Non-pigmented ciliary epithelial cell (primary cell): ENCODE data around the gene MYBPH.

Experiments
- DNase-seq: peaks from one replicate; pipeline ENCODE4 v3.0.0-alpha.2; 2010; ENCODE audit warnings: low read depth

Gene MYBPH

DNA sequence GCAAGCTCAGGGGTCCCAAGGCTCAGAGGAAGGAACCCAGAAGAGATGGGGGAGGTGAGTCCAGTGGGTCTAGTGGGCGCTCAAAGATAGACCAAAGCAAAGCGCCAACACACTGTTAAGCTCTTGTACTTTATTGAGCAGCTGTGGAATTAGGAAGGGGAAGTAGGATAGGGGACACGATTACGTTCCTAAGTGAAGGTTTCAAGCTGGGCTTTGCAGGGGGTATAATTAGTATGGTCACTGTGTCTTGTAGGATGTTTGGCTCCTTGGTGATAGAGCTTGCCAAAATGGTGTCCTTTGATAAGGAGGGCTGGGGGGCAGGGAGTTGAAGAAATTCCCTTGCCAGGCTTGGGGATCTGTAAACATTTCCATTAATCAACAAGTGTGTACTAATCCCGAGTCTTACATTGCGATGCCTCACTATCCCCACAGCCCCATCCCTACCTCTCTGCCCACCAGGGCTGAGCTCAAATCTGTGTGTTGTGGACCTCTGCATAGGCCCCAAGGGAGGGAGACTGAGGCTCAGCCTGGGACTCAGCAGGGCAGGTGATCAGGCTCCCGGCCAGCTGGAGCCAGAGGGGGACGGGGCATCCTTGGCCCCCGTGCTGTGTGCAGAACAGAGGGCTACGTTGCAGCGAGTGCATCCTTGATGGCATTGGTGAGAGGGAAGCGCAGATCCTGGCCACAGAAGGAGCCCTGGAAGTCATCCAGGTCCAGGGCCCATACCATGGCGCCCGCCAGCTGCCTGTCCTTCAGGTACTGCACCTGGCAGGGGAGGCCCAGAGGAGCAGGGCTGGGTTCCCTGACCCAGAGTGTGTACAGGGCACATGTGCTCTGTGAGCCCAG is 3.4 kb upstream of the MYBPH start:
- DNase-seq = no peak

GRCh38 chr1:203178083-203178482 is 2.5 kb upstream of the MYBPH start:
- no peak for DNase-seq

- no peak for DNase-seq
These were observed 1.9 kb upstream of the MYBPH start for GRCh38 chr1:203177470-203178039.

GRCh38 chr1:203177036-203177405 is 1.4 kb upstream of the MYBPH start:
- DNase-seq = no peak

GRCh38 chr1:203176273-203177035 is 828 bp upstream of the MYBPH start:
- DNase-seq = no peak

- no peak for DNase-seq
These were observed 208 bp upstream of the MYBPH start for GRCh38 chr1:203175827-203176241.

GRCh38 chr1:203174324-203174985 is 1.2 kb downstream of the MYBPH start:
- no peak for DNase-seq

- DNase-seq = no peak
These were observed 2.1 kb downstream of the MYBPH start for GRCh38 chr1:203173566-203173965.

DNA sequence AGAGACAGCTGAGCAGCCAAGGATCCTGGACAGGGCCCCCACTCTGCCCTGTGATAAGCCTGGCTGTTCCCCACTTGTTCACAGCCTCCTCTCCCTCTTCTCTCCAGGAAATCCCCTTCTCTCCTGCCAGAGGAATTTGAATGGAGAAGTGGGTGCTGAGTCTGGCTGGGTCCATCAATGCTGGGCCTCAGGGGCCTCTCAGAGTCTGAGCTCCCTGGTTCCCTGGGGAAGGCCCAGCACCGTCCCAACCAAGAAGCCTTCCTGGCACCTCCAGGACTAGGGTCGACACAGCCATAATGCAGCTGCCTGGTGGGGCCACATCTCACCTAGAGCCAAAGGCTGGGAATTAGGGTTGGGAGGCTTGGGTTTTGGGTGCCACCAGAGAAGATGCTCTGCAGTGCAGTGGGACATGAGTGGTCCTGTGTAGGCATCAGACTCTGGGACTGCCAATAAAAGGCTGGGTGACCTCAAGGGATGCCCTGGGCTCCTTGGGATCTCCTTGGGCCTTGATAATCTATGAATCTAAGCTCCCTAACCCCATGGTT is 2.5 kb downstream of the MYBPH start:
- DNase-seq = no peak

DNA sequence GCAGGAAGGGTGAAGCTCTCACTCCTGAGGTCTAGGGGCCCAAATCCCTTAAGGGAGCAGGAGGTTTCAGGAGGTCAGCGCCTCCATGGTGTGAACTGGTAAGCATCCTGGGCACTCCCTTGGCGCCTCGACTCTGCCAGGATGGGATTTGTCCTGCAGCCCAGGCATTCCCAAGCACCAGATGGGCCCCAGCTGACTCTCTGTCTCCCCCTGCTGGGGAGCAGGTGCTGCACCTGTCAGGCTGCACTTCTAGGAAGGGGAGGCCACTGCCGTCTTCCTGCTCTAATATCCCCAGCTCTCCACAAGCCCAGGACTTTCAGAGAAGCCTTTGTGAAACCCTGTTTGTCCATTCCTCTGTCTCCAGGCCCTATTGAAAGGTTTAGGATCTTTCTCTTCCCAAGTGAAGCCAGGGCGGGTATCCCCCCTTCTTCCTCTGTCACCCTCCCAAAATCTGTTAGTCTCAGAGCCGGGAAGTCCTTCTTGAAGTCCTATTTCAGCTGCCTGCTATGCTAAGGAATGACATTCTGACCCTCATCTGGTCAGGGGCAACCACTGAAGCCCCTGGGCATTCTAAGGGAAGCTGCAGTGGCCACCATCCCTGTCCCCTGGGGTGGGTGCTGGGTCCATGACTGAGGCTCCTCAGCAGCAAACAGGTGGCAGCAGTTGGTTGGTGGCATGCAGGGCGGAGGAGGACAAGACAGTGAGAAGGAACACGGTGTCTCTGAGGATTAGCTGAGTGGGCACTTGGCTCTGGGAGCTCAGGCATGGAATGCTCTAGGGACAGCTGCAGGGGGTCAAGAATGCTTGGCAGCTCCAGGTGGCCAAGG is 3.2 kb downstream of the MYBPH start:
- no peak for DNase-seq

DNA sequence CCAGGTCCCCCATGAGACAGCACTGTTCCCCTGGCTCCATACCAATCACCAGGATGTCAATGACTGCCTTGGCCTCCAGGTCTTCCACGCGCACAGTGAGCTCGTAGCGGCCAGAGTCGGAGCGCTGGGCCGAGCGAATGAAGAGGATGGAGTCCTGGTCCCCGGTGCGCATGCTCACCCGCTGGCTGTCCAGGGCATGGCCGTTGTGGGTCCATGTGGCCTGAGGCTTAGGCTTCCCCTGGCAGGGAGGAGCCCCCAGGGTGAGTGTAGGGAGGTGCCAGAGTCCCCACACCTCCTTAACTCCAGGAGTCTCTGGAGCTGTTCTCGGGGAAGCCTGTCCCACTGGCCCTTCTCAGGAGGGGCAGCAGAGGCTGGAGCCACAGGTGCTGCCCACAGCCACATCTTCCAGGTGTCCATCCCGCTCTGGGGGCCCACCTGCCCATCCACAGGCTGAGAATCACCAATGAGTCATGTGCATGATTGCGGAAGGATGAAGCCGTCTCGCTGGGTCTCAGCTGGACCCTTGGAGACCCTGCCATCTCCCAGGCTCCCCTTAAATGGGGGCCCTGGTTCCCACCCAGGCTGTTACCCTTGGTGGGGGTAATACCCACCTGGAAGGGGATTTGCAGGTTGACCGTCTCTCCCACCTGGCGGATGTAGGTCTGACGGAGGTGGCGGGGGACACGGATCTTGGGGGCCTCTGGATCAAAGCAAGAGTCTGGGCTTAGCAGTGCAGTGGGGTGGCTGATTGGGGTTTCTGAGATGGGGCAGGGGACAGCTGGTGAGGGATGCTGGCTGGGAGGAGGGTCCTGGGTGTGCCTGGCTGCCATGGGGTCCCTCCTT is 4.1 kb downstream of the MYBPH start:
- DNase-seq = no peak

- DNase-seq = no peak
These were observed 4.8 kb downstream of the MYBPH start for GRCh38 chr1:203170625-203171330.

DNA sequence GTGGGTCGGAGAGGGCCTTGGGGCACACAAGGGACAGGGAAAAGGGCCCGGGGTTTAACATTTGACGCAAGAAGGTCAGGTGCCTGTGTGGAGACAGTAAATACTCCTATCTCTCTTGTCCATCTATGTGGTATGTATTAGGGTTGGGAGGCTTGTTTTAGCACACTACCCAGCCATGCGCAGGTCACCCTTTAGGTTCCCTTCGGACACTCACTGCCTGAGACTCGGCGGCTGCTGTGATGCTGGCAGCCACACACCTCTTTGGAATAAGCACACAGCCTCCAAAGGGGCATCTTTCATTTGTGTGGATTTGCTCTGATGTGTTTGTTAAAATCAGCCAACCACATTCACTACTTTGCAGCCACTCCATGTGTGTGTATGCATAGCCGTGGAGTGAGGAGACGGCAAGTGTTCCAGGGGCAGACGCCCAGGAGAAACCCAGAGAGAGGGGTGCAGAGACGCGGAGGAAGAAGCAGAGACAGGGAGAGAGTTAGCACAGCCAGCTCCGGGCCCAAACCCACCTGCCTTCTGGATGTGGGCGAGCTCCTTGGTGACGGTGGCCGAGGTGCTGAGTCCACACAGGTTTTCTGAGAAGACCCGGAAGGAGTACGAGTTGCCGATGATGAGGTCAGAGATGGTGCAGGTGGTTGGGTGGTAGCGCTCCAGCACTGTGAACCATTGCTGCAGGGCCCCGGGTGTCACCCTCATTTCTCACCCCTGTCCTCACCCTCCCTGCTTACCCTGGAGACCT is 5.7 kb downstream of the MYBPH start:
- no peak for DNase-seq

DNA sequence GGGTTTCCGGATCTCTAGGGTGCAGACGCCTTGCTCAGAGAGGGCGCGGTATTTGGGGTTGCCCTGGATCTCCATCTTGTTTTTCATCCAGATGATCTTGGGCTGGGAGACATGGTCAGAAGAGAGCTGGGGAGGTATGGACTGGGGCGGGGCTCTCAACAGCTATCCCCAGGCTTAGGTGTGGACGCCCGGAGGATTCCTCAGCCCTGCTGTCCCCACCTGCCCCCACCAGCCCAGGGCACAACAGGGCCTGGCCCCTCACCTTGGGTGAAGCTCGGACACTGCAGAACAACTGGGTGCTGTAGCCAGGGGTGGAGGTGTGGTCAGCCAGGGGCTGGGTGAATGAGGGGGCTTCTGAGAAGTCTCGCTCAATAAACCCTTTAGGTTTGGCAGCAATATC is 6.6 kb downstream of the MYBPH start:
- no peak for DNase-seq

GRCh38 chr1:203168256-203168786 is 7.3 kb downstream of the MYBPH start:
- no peak for DNase-seq

DNA sequence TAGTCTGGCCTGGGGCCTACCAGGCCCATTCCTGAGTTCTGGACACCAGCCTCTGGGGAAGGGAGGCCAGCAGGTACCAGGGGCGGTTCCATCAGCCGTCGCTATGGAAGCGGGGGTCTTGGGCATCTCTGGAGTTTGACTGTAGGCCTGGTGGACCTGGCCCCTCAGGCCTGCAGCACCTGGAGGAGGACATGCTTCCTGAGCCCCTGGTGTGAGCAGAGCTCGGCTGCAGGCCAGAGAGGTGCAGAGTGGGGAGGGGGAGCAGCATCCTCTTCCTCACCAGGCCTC is 7.8 kb downstream of the MYBPH start:
- DNase-seq = no peak

DNA sequence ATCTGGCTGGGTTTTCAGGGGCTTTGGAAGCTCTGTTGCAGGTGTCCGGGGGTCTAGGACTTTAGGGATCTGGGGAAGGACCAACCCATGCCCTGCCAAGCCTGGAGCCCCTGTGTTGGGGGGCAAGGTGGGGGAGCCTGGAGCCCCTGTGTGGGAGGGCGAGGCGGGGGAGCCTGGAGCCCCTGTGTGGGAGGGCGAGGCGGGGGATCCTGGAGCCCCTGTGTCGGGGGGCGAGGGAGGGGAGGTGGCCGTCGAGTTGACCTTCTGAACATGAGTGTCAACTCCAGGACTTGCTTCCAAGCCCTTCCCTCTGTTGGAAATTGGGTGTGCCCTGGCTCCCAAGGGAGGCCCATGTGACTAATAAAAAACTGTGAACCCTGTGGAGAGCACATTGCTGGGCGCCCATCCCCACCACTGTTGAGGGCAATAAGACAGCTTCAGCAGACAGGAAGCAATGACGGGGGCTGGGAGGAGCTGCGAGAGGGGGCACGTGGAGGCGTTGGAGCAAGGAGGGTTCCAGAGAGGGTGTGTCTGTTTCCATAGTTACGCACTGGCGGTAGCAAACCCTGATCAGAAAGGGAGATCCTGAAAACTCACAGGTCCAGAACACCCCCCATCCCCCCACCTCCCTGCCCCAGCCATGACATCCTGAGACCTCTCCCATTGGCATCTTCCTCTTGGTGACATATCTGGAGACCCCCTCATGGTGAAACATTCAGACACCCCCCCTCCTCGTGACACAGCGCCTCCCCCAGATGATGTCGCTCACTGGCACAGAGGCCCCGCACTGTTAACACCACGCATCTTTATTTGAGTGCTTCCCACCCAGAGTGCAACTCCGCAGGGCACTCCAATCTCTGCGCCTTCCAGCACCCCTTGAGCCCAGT is 8.4 kb downstream of the MYBPH start:
- DNase-seq = no peak
